HG03439 (cell line): ENCODE measurements around the gene EYA2.
A peak's percentile ranks its signal among the peaks of the same experiment; 100 is the strongest.

ENCODE experiments used
- ATAC-seq: cut with Tn5 transposase; IDR thresholded peaks from one replicate; pipeline ENCODE4 v1.9.1; 2021; ENCODE audit warnings: mild to moderate bottlenecking, moderate library complexity; ENCODE audit not compliant: unreplicated experiment

The EYA2 gene

GRCh38 chr20:46975976-46976375, 81.3 kb downstream of the EYA2 start:
- ATAC-seq: no peak

GRCh38 chr20:46977204-46977603, 82.6 kb downstream of the EYA2 start:
- ATAC-seq: no peak

- ATAC-seq: no peak
Observed at GRCh38 chr20:46977909-46978588, 83.4 kb downstream of the EYA2 start.

GRCh38 chr20:46978951-46979491, 84.4 kb downstream of the EYA2 start:
- ATAC-seq: no peak

GRCh38 chr20:46979603-46980241, 85.1 kb downstream of the EYA2 start:
- ATAC-seq: no peak

- no peak for ATAC-seq
Observed at GRCh38 chr20:46981184-46981583, 86.5 kb downstream of the EYA2 start.

- no peak for ATAC-seq
Observed at GRCh38 chr20:46983466-46983865, 88.8 kb downstream of the EYA2 start.

GRCh38 chr20:46984405-46984804, 89.8 kb downstream of the EYA2 start:
- ATAC-seq: no peak

GRCh38 chr20:46985250-46985649, 90.6 kb downstream of the EYA2 start:
- no peak for ATAC-seq

GRCh38 chr20:46985671-46986070, 91.0 kb downstream of the EYA2 start:
- ATAC-seq: no peak

GRCh38 chr20:46987001-46987400, 92.4 kb downstream of the EYA2 start:
- ATAC-seq: no peak

- ATAC-seq: no peak
Observed at GRCh38 chr20:46990017-46990595, 95.5 kb downstream of the EYA2 start.

- ATAC-seq: no peak
Observed at GRCh38 chr20:46990596-46991104, 96.0 kb downstream of the EYA2 start.

GRCh38 chr20:46991168-46991567, 96.5 kb downstream of the EYA2 start:
- no peak for ATAC-seq

- no peak for ATAC-seq
Observed at GRCh38 chr20:46991880-46992639, 97.4 kb downstream of the EYA2 start.

- ATAC-seq: no peak
Observed at GRCh38 chr20:46992640-46993035, 98.0 kb downstream of the EYA2 start.

GRCh38 chr20:46993465-46994095, 98.9 kb downstream of the EYA2 start:
- ATAC-seq: no peak

GRCh38 chr20:46994341-46994740, 99.7 kb downstream of the EYA2 start:
- peak; percentile 75 for ATAC-seq

GRCh38 chr20:46995561-46996142, 101.0 kb downstream of the EYA2 start:
- ATAC-seq: no peak

- ATAC-seq: no peak
Observed at GRCh38 chr20:46997187-46997586, 102.5 kb downstream of the EYA2 start.
